Peyer's patch (tissue), 4 donors: ENCODE data around the gene ALOXE3. TPM values are rescaled to one million over a fixed set of nuclear protein-coding genes. Genes with fewer than 3 reads are reported as not detected.
A peak's percentile ranks its signal among the peaks of the same experiment; 100 is the strongest.

ENCODE experiments used
- DNase-seq, 3 donors: peaks; one replicate each; pipeline ENCODE4 v3.0.0-alpha.2; 2017 to 2019
- H3K27ac ChIP-seq, 4 donors: fragments of 200-600 bp; sonication (generic); one replicate each; pipeline ENCODE4 v1.5.1; 2016 to 2019
- H3K27me3 ChIP-seq, 2 donors: fragments of 200-600 bp; sonication (generic); one replicate each; pipeline ENCODE4 v1.5.1; 2019
- H3K36me3 ChIP-seq, 3 donors: fragments of 200-600 bp; sonication (generic); one replicate each; pipeline ENCODE4 v1.5.1; 2016 to 2019
- H3K4me1 ChIP-seq, 4 donors: fragments of 200-600 bp; sonication (generic); one replicate each; pipeline ENCODE4 v1.5.1; 2016 to 2019
- H3K4me3 ChIP-seq, 4 donors: fragments of 200-600 bp; sonication (generic); 1 replicate in 3 of 4; 2 replicates in 1 of 4; pipeline ENCODE4 v1.5.1; 2016 to 2019; ENCODE audit warnings: mild to moderate bottlenecking in 1 of 4
- H3K9me3 ChIP-seq, 4 donors: fragments of 200-600 bp; sonication (generic); one replicate each; pipeline ENCODE4 v1.5.1; 2016 to 2019; ENCODE audit warnings: mild to moderate bottlenecking in 1 of 4
- CTCF ChIP-seq, 6 experiments: fragments of 450-650 bp in 4 of 6; fragments of 200-600 bp in 2 of 6; sonication (generic) in 1 of 6; IDR thresholded peaks; one replicate each; pipeline ENCODE4 v1.5.1; 2017 to 2019; ENCODE audit warnings: antibody characterized with exemption in 6 of 6, mild to moderate bottlenecking in 3 of 6, moderate library complexity in 1 of 6
- POLR2A ChIP-seq, 2 donors: fragments of 450-650 bp; IDR thresholded peaks; one replicate each; pipeline ENCODE4 v1.5.1; 2017; ENCODE audit warnings: antibody characterized with exemption in 2 of 2, mild to moderate bottlenecking in 2 of 2, moderate library complexity in 2 of 2
- total RNA-seq, 4 donors: library from RNA; depleted of rRNA; stranded (reverse); fragments of >200 nt; gene quantifications; one replicate each; pipeline ENCODE4 v1.1.0, GENCODE V29; 2016

Gene ALOXE3
- total RNA-seq, 4 donors from 2014 or later, result not detected

GRCh38 chr17:8059131-8059530 is 59.2 kb downstream of the ALOXE3 start:
- Histone ChIP-seq H3K36me3 (no peaks in the 10 kb centered on the region), H3K4me1 (peaks cover 0 to 20% (median 8%) of the 10 kb centered on the region in 4 donors), H3K27ac (no peak overlapping the region), H3K4me3 (no peak overlapping the region), H3K27me3 (no peaks in the 10 kb centered on the region), H3K9me3 (no peaks in the 10 kb centered on the region)
- DNase-seq, result no peak
- TF ChIP-seq CTCF (IDR thresholded peaks at IDR 0.05) (no peak), POLR2A (IDR thresholded peaks at IDR 0.05) (no peak)

- Histone ChIP-seq H3K4me1 (peaks cover 0 to 16% (median 6%) of the 10 kb centered on the region in 4 donors), H3K36me3 (no peaks in the 10 kb centered on the region), H3K4me3 (no peak overlapping the region), H3K27me3 (no peaks in the 10 kb centered on the region), H3K9me3 (no peaks in the 10 kb centered on the region), H3K27ac (no peak overlapping the region)
- TF ChIP-seq POLR2A (IDR thresholded peaks at IDR 0.05) (no peak), CTCF (IDR thresholded peaks at IDR 0.05) (peak; percentile 42 to 88 (median 82))
- DNase-seq, result peak; percentile 51 to 72 (median 54)
Measured at GRCh38 chr17:8057691-8058114, 60.6 kb downstream of the ALOXE3 start.

GRCh38 chr17:8056976-8057625 is 61.2 kb downstream of the ALOXE3 start:
- no peaks in the 10 kb centered on the region for H3K9me3 ChIP-seq
- DNase-seq, result no peak
- TF ChIP-seq CTCF (IDR thresholded peaks at IDR 0.05), result no peak
- no peak for TF ChIP-seq POLR2A (IDR thresholded peaks at IDR 0.05)
- peaks cover 0 to 16% (median 4%) of the 10 kb centered on the region in 4 donors for H3K4me1 ChIP-seq
- no peaks in the 10 kb centered on the region for H3K36me3 ChIP-seq
- H3K27me3 ChIP-seq, result no peaks in the 10 kb centered on the region
- no peak overlapping the region for H3K4me3 ChIP-seq
- H3K27ac ChIP-seq, result peak overlapping the region in 3 of 4 donors; percentile 27 to 55 (median 40)

GRCh38 chr17:8056232-8056975 is 61.9 kb downstream of the ALOXE3 start:
- peak; percentile 47 to 88 (median 74) for DNase-seq
- Histone ChIP-seq H3K27ac (peak overlapping the region; percentile 27 to 69 (median 46)), H3K36me3 (no peaks in the 10 kb centered on the region), H3K4me1 (peaks cover 0 to 16% (median 4%) of the 10 kb centered on the region in 4 donors), H3K4me3 (no peak overlapping the region), H3K9me3 (no peaks in the 10 kb centered on the region), H3K27me3 (no peaks in the 10 kb centered on the region)
- TF ChIP-seq CTCF (IDR thresholded peaks at IDR 0.05), result no peak
- no peak for TF ChIP-seq POLR2A (IDR thresholded peaks at IDR 0.05)

- TF ChIP-seq CTCF (IDR thresholded peaks at IDR 0.05) (no peak), POLR2A (IDR thresholded peaks at IDR 0.05) (no peak)
- DNase-seq, result peak in 1 of 3 donors; percentile 39
Measured at GRCh38 chr17:8055851-8056231, 62.5 kb downstream of the ALOXE3 start.

More at GRCh38 chr17:8055851-8056231, 62.5 kb downstream of the ALOXE3 start:
- Histone ChIP-seq H3K36me3 (no peaks in the 10 kb centered on the region), H3K27ac (peak overlapping the region; percentile 27 to 69 (median 46)), H3K4me1 (peaks cover 0 to 16% (median 4%) of the 10 kb centered on the region in 4 donors), H3K4me3 (no peak overlapping the region), H3K27me3 (no peaks in the 10 kb centered on the region), H3K9me3 (no peaks in the 10 kb centered on the region)
